ENCODE measurements around the gene PSAPL1.

PSAPL1 gene

GRCh38 chr4:7430368-7430964 lies 4.3 kb downstream of the PSAPL1 start:
- DNase-seq: no peak

GRCh38 chr4:7429601-7430078 lies 5.1 kb downstream of the PSAPL1 start:
- DNase-seq: no peak

- no peak for DNase-seq
These were observed 5.7 kb downstream of the PSAPL1 start for GRCh38 chr4:7429069-7429416.

GRCh38 chr4:7428261-7429068 lies 6.3 kb downstream of the PSAPL1 start:
- no peak for DNase-seq

- no peak for DNase-seq
These were observed 6.9 kb downstream of the PSAPL1 start for GRCh38 chr4:7427831-7428260.

- DNase-seq: no peak
These were observed 7.4 kb downstream of the PSAPL1 start for GRCh38 chr4:7427361-7427760.

GRCh38 chr4:7426525-7427171 lies 8.1 kb downstream of the PSAPL1 start:
- no peak for DNase-seq

- no peak for DNase-seq
These were observed 8.9 kb downstream of the PSAPL1 start for GRCh38 chr4:7425591-7426468.

GRCh38 chr4:7425124-7425523 lies 9.6 kb downstream of the PSAPL1 start:
- no peak for DNase-seq

GRCh38 chr4:7424553-7425111 lies 10.1 kb downstream of the PSAPL1 start:
- no peak for DNase-seq

- no peak for DNase-seq
These were observed 10.8 kb downstream of the PSAPL1 start for GRCh38 chr4:7423801-7424552.

- no peak for DNase-seq
These were observed 11.3 kb downstream of the PSAPL1 start for GRCh38 chr4:7423391-7423790.

GRCh38 chr4:7422898-7423180 lies 11.9 kb downstream of the PSAPL1 start:
- DNase-seq: no peak

GRCh38 chr4:7422151-7422897 lies 12.4 kb downstream of the PSAPL1 start:
- DNase-seq: no peak

- DNase-seq: no peak
These were observed 13.2 kb downstream of the PSAPL1 start for GRCh38 chr4:7421356-7422150.

- no peak for DNase-seq
These were observed 14.1 kb downstream of the PSAPL1 start for GRCh38 chr4:7420661-7421040.

- no peak for DNase-seq
These were observed 14.6 kb downstream of the PSAPL1 start for GRCh38 chr4:7419961-7420660.

- no peak for DNase-seq
These were observed 16.4 kb downstream of the PSAPL1 start for GRCh38 chr4:7418131-7418943.

- no peak for DNase-seq
These were observed 17.1 kb downstream of the PSAPL1 start for GRCh38 chr4:7417639-7418038.
